Esophagus squamous epithelium (tissue), 5 donors: ENCODE data around the gene RNASE8. TPM values are rescaled to one million over a fixed set of nuclear protein-coding genes. Genes with fewer than 3 reads are reported as not detected.
A peak's percentile ranks its signal among the peaks of the same experiment; 100 is the strongest.

ENCODE experiments used
- DNase-seq: peaks from one replicate; lab custom pipeline; 2025; lab: John Stamatoyannopoulos, UW
- H3K27ac ChIP-seq, 4 donors: fragments of 200-600 bp; sonication (generic); one replicate each; pipeline ENCODE4 v1.5.1; 2016 to 2019; ENCODE audit warnings: mild to moderate bottlenecking in 1 of 4
- H3K27me3 ChIP-seq, 4 donors: fragments of 200-600 bp; sonication (generic); 1 replicate in 3 of 4; 2 replicates in 1 of 4; pipeline versions ENCODE4 v1.5.1 to v1.6.0; 2017 to 2021; ENCODE audit warnings: antibody characterized with exemption in 1 of 4
- H3K36me3 ChIP-seq, 3 donors: fragments of 200-600 bp; sonication (generic); one replicate each; pipeline ENCODE4 v1.5.1; 2016 to 2019
- H3K4me1 ChIP-seq, 3 donors: fragments of 200-600 bp; sonication (generic); one replicate each; pipeline ENCODE4 v1.5.1; 2017 to 2019
- H3K4me3 ChIP-seq, 4 donors: fragments of 200-600 bp; sonication (generic); 1 replicate in 3 of 4; 2 replicates in 1 of 4; pipeline ENCODE4 v1.5.1; 2016 to 2019; ENCODE audit warnings: mild to moderate bottlenecking in 2 of 4, moderate library complexity in 1 of 4
- H3K9me3 ChIP-seq, 3 donors: fragments of 200-600 bp; sonication (generic); one replicate each; pipeline ENCODE4 v1.5.1; 2016 to 2019
- CTCF ChIP-seq, 6 experiments: fragments of 450-650 bp in 4 of 6; fragments of 200-600 bp in 2 of 6; sonication (generic) in 2 of 6; IDR thresholded peaks; one replicate each; pipeline ENCODE4 v1.5.1; 2016 to 2019; ENCODE audit warnings: antibody characterized with exemption in 6 of 6, mild to moderate bottlenecking in 4 of 6, moderate library complexity in 4 of 6
- POLR2A ChIP-seq, 4 donors: fragments of 450-650 bp; IDR thresholded peaks; one replicate each; pipeline ENCODE4 v1.6.1; 2017; ENCODE audit warnings: antibody characterized with exemption in 4 of 4, mild to moderate bottlenecking in 4 of 4, moderate library complexity in 3 of 4
- WGBS, 2 donors: methylation state at CpG; one replicate each; pipeline ENCODE4 v1.1.5; 2018; 5-methylcytosine and 5-hydroxymethylcytosine counted together
- intact Hi-C: fragments of 100-400 bp; cut with DNase I; formaldehyde crosslinking; loops from one replicate; pipeline ENCODE4 v1.15.0; 2022
- total RNA-seq, 4 donors: library from RNA; depleted of rRNA; stranded (reverse); fragments of >200 nt; gene quantifications; one replicate each; pipeline ENCODE4 v1.1.0, GENCODE V29; 2016
- donor health status: DM: yes; HTN: yes; CAD: no.

Gene RNASE8
- total RNA-seq, 4 donors from 2014 or later, result not detected

- Histone ChIP-seq H3K27ac (no peak overlapping the region), H3K4me1 (peaks cover under 1 to 8% (median under 1%) of the 10 kb centered on the region in 3 donors), H3K36me3 (no peaks in the 10 kb centered on the region), H3K9me3 (no peaks in the 10 kb centered on the region), H3K27me3 (peaks cover 0 to 4% (median 0%) of the 10 kb centered on the region in 4 donors), H3K4me3 (no peak overlapping the region)
- intact Hi-C loops, result no loop called here
- DNase-seq, result no peak
- WGBS, 2 donors, result 42 to 43% methylated on average over 3 of the region's 3 CpGs
- TF ChIP-seq CTCF (IDR thresholded peaks at IDR 0.05) (no peak), POLR2A (IDR thresholded peaks at IDR 0.05) (no peak)
These were observed 5.9 kb downstream of the RNASE8 start for GRCh38 chr14:21063479-21063878.

- H3K4me1 ChIP-seq, result peaks cover 23 to 43% (median 29%) of the 10 kb centered on the region in 3 donors
- H3K27me3 ChIP-seq, result peaks cover 0 to 33% (median 0%) of the 10 kb centered on the region in 4 donors
- no peaks in the 10 kb centered on the region for H3K9me3 ChIP-seq
- 53 to 71% methylated on average over 7 of the region's 7 CpGs for WGBS, 2 donors
- DNase-seq, result no peak
- H3K36me3 ChIP-seq, result no peaks in the 10 kb centered on the region
- H3K27ac ChIP-seq, result no peak overlapping the region
- no peak overlapping the region for H3K4me3 ChIP-seq
- intact Hi-C loops, result no loop called here
- peak in 1 of 6 experiments; percentile 30 for TF ChIP-seq CTCF (IDR thresholded peaks at IDR 0.05)
- no peak for TF ChIP-seq POLR2A (IDR thresholded peaks at IDR 0.05)
These were observed 9.4 kb downstream of the RNASE8 start for GRCh38 chr14:21066882-21067502.

- intact Hi-C loops, result no loop called here
- Histone ChIP-seq H3K36me3 (peaks cover 0 to 3% (median 0%) of the 10 kb centered on the region in 3 donors), H3K27ac (peak overlapping the region in 3 of 4 donors; percentile 83 to 91 (median 88)), H3K27me3 (peaks cover 0 to 33% (median 0%) of the 10 kb centered on the region in 4 donors), H3K9me3 (no peaks in the 10 kb centered on the region), H3K4me3 (peak overlapping the region; percentile 45 to 85 (median 66)), H3K4me1 (peaks cover 23 to 49% (median 29%) of the 10 kb centered on the region in 3 donors)
- no peak for DNase-seq
- TF ChIP-seq CTCF (IDR thresholded peaks at IDR 0.05) (peak; percentile 52 to 71 (median 62)), POLR2A (IDR thresholded peaks at IDR 0.05) (no peak)
- 3 to 7% methylated on average over 21 to 26 of the region's 45 CpGs for WGBS, 2 donors
These were observed 11.1 kb downstream of the RNASE8 start for GRCh38 chr14:21068521-21069387.

GRCh38 chr14:21069388-21070082, 11.9 kb downstream of the RNASE8 start:
- Histone ChIP-seq H3K4me3 (peak overlapping the region; percentile 45 to 85 (median 66)), H3K4me1 (peaks cover 23 to 49% (median 29%) of the 10 kb centered on the region in 3 donors), H3K9me3 (no peaks in the 10 kb centered on the region), H3K36me3 (peaks cover 0 to 10% (median 0%) of the 10 kb centered on the region in 3 donors), H3K27me3 (peaks cover 0 to 33% (median 0%) of the 10 kb centered on the region in 4 donors), H3K27ac (peak overlapping the region; percentile 75 to 91 (median 86))
- WGBS, 2 donors, result 0 to 2% methylated on average over 11 to 12 of the region's 40 CpGs
- no peak for DNase-seq
- intact Hi-C loops, result no loop called here
- TF ChIP-seq CTCF (IDR thresholded peaks at IDR 0.05) (no peak), POLR2A (IDR thresholded peaks at IDR 0.05) (no peak)
